ENCODE measurements around the gene ACOT8. TPM values are rescaled to one million over a fixed set of nuclear protein-coding genes. Genes with fewer than 3 reads are reported as not detected.

Gene ACOT8
- polyA plus RNA-seq, 2 of the 4 experiments (the other 2 are of a cell fraction): 14.0 to 18.5 TPM

GRCh38 chr20:45842169-45842812 lies 14.9 kb downstream of the ACOT8 start:
- TF ChIP-seq EHMT2 (IDR thresholded peaks at IDR 0.05; ENCODE audit: low read depth) (no peak), CTCF (IDR thresholded peaks at IDR 0.05) (no peak), NFE2L2 (conservative IDR thresholded peaks at IDR 0.05; ENCODE audit: low read length) (no peak), PBX3 (IDR thresholded peaks at IDR 0.05) (no peak), ZSCAN20 (CRISPR knock-in tag; IDR thresholded peaks at IDR 0.05) (no peak), CEBPB (IDR thresholded peaks at IDR 0.05) (no peak), ESRRA (IDR thresholded peaks at IDR 0.05; ENCODE audit: borderline replicate concordance, low read length) (no peak), HOXB13 (CRISPR knock-in tag; IDR thresholded peaks at IDR 0.05; ENCODE audit: low read depth) (no peak), EHF (CRISPR knock-in tag; IDR thresholded peaks at IDR 0.05) (no peak), RAD21 (conservative IDR thresholded peaks at IDR 0.05 in 1 of 2, IDR thresholded peaks at IDR 0.05 in 1 of 2) (no peak), JUN (IDR thresholded peaks at IDR 0.05) (no peak), MAFK (IDR thresholded peaks at IDR 0.05; ENCODE audit: partially characterized antibody) (no peak), SMC3 (IDR thresholded peaks at IDR 0.05) (no peak), ELK1 (IDR thresholded peaks at IDR 0.05; ENCODE audit: low read depth, low read length) (no peak), FOSB (CRISPR knock-in tag; IDR thresholded peaks at IDR 0.05) (no peak), ZC3H11A (IDR thresholded peaks at IDR 0.05) (no peak), EP300 (IDR thresholded peaks at IDR 0.05) (no peak), CBX8 (IDR thresholded peaks at IDR 0.05) (no peak), HDAC2 (IDR thresholded peaks at IDR 0.05) (no peak), CHD4 (IDR thresholded peaks at IDR 0.05; ENCODE audit: borderline replicate concordance) (no peak)
- whole genome bisulfite sequencing (ENCODE audit: missing lambda C conversion rate): 92% methylated on average over 5 of the region's 5 CpGs
- no peaks in the 10 kb centered on the region for H3K9me3 ChIP-seq
- no peaks in the 10 kb centered on the region for H3K4me1 ChIP-seq
- no peak overlapping the region for H3K4me3 ChIP-seq
- H3K4me2 ChIP-seq: no peak overlapping the region
- H3K27ac ChIP-seq: no peak overlapping the region
- CTCF ChIA-PET: interaction anchor here (0.8 to 1.6 kb wide), 5 partner anchors 9 to 128 kb away, joined by 3 to 5 read pairs (median 4); no protein-coding TSS in a partner anchor
- FAIRE-seq (no peak), DNase-seq (ENCODE audit: low read depth in 1 of 2, low spot score in 1 of 2) (no peak), ATAC-seq (no peak)
- POLR2A ChIA-PET: no interaction called here

- DNase-seq (ENCODE audit: low read depth in 1 of 2, low spot score in 1 of 2) (no peak), FAIRE-seq (no peak), ATAC-seq (no peak; a peak in 1 of 6 replicates)
- CTCF ChIA-PET: interaction anchor here (0.6 to 2.2 kb wide), 6 partner anchors 10 to 156 kb away, joined by 3 to 6 read pairs (median 4); no protein-coding TSS in a partner anchor
- no peak overlapping the region for H3K4me3 ChIP-seq
- TF ChIP-seq MAZ (IDR thresholded peaks at IDR 0.05; ENCODE audit: borderline replicate concordance, low read depth, low read length) (no peak), ELK1 (IDR thresholded peaks at IDR 0.05; ENCODE audit: low read depth, low read length) (no peak), MAX (IDR thresholded peaks at IDR 0.05) (no peak), ESRRA (IDR thresholded peaks at IDR 0.05; ENCODE audit: borderline replicate concordance, low read length) (no peak), MYC (IDR thresholded peaks at IDR 0.05; ENCODE audit: borderline replicate concordance, low read length) (no peak), TFCP2L1 (CRISPR knock-in tag; IDR thresholded peaks at IDR 0.05) (no peak), RFX5 (IDR thresholded peaks at IDR 0.05) (no peak), RAD21 (conservative IDR thresholded peaks at IDR 0.05 in 1 of 2, IDR thresholded peaks at IDR 0.05 in 1 of 2) (no peak), EHF (CRISPR knock-in tag; IDR thresholded peaks at IDR 0.05) (no peak)
- no peaks in the 10 kb centered on the region for H3K4me1 ChIP-seq
- no peaks in the 10 kb centered on the region for H3K9me3 ChIP-seq
- 97% methylated on average over 9 of the region's 10 CpGs for WGBS (ENCODE audit: missing lambda C conversion rate)
- POLR2A ChIA-PET: interaction anchor here (0.6 kb wide), 1 partner anchor 40 kb away, joined by 3 read pairs; the partner anchor contains the start of gene ZSWIM1
- H3K4me2 ChIP-seq: no peak overlapping the region
- no peak overlapping the region for H3K27ac ChIP-seq
These were observed 15.6 kb downstream of the ACOT8 start for GRCh38 chr20:45841407-45842129.

Measured in A549 (cell line).